GM21737 (cell line): ENCODE measurements around the gene TPRA1.
A peak's percentile ranks its signal among the peaks of the same experiment; 100 is the strongest.

Experiments
- ATAC-seq: cut with Tn5 transposase; IDR thresholded peaks from one replicate; pipeline ENCODE4 v1.9.1; 2021; ENCODE audit warnings: mild to moderate bottlenecking, moderate library complexity; ENCODE audit not compliant: unreplicated experiment

The TPRA1 gene

DNA sequence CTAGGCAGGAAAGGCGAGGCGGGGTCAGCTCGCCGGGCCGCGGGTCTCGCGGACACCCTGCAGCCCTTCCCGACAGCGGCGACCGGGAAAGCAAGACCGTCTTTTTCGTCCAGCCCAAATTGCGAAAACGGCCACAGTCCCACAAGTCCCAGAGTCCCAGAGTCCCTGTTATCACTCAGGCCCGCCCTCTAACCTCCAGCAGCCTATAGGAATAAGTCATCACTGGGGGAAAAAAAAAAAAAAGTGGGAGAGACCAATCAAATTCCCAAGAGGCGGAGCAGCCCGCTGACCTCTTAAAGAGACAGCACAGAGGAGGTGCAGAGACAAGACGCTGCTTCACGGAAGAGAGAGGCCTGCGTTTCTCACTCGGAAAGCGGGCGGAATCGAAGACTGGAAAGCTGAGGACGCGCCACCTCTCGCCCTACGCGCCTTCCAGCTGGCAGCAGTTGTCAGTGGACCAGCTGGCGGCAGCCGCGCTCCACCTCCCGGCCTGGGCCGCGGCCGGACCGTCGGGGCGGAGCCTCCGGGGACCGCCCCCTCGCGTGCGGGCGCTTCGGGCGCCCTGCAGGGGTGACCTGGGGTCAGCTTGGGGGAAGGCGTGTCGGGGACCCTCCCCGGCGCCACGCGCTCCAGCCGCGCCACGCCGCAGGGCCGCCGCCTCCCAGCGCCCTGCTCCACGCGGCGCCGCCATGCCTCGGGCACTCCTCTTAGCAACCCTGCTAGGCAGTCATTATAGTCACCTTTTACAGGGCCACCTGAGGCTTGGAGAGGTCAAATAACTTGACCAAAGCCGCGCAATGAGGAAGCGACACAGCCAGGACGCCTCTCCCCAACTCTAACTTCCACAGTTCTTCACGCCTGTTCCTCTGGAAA lies at the start of gene TPRA1:
TSS of gene TPRA1 (minus strand) at position 141 of the 873 bp plus-strand sequence. CDS start 10,587 bp downstream, outside the sequence.
- peak; percentile 61 for ATAC-seq

DNA sequence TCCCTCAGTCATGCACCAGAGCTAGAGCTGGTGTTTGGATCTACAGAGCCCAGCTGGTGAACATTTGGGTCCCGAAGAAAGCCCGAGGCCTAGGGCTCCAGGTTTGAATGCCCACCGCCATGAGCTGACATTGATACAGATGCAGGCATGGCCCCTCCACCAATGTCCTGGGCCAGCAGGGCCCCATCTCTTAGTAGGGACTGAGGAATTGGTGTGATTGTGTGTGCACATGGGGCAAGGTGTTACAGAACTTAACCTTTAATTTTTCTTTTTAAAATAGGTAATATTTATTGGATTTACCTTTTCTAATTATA lies 49.5 kb upstream of the TPRA1 start:
- no peak for ATAC-seq

DNA sequence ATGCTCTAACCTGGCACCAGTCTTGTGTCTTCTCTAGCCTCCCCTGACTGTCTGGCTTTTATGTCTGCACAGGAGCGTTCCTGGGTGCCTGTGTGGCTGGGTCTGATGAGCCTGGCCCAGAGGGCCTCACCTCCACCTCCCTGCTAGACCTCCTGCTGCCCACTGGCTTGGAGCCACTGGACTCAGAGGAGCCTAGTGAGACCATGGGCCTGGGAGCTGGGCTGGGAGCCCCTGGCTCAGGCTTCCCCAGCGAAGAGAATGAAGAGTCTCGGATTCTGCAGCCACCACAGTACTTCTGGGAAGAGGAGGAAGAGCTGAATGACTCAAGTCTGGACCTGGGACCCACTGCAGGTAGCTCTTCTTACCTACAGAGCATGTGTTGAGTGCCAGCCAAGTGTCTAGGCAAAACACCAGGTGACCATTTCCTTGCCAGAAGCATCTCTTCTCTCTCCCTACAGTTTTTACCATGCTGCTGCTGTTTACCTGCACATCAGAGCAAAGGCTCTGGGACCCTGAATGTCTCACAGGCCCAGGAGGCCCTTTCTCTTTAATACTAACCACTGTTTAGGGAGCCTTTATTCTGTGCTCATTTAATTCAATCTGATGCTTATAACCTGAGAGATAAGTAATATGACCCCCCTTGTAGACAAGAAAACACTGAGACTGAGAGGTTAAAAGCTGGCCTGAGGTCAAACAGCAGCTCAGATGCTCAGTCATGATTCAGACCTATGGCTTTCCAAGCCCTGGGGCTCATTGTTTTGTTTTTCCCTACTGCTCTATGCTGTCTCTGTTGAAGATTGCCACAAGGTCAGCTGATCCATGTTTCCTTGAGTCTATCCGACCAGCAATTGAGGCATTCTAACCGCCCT lies 48.9 kb upstream of the TPRA1 start:
- ATAC-seq, result no peak

DNA sequence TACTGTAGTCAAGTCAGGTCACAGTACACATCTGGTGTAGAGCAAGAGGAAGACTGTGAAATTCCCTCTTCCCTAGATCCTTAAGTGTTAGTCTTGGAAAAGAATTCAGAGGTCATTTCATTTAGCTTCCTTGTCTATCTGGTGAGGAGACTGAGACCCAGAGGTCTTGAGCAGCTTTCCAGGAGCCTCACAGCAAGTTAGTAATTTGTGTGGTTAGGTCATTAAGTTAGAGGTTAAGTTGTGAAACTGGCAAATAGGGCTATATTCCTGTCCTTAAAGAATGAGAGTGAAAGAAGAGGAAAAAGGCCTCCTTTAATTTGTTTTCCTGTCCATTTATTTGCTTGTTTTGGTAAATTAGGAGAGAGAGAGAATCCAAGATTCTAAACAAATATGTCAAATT lies 47.4 kb upstream of the TPRA1 start:
- no peak for ATAC-seq

DNA sequence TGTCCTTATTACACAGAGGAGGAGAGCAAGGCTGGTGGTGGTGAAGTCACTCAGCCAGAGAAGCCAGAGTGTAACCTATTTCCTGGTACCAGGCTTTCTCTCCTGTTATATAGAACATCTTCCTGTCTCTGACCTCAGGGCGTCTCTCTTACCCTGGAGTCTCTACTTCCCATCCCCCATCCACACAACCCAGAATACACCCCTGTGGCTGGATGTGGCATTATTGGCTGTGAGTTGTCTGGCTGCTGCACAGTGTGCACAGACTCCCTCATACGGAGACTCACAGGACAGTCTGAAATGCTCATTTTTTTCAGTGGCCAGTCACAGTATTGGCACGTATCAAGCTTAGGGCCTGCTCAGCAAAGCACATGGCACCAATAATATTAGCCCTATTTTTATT lies 47.0 kb upstream of the TPRA1 start:
- no peak for ATAC-seq

DNA sequence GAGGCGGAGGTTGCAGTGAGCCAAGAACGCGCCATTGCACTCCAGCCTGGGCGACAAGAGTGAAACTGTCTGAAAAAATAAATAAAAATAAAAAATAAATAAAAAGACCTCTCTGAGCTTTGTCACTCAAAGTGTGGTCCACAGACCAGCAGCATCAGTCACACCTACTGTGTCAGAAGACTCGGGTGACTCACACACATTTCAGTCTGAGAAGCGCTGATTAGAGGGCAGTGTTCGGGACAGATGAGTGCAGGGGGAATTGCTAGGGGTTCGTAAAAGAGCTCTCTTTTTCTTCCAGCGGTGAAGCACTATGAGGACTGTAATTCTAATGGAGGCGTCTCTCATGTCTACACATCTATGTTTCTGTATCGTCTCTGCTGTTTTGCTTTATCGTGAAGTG lies 44.1 kb upstream of the TPRA1 start:
- ATAC-seq, result no peak

DNA sequence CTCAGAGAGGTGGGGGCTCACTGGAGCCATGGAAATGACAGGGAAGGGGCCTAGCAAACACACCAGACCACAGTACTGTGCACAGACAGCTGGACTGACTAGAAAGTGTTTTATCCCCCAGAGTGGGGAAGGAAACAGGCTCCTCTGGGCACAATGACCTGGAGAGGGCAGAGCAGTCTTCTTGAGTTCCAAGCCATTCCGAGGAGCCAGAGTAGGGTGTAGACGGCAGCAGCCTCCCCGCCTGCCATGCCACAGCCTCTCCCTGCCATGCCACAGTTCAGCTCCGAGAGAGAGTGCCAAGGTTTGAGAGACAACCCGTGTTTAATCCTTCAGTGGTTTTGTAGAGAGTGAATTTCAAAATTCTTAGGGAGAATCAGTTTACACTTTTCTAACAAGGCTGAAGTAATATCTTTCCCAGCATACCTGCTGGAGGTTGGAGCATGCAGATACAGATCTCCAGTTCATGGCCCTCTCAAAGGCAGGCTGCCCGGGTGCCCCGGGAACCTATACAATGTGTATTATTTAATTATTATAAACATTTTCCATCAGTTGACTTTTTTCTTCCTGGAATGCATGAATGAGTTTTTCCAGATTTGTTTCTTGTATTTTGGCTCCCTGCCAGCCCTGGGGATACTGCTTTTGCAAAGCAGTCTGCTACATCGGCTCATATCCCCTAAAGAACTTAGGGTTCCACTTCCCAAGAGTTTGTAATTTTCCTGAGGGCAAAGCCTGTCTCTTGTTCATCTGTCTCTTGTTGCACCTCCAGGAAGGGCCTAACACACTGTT lies 41.7 kb upstream of the TPRA1 start:
- ATAC-seq, result no peak

DNA sequence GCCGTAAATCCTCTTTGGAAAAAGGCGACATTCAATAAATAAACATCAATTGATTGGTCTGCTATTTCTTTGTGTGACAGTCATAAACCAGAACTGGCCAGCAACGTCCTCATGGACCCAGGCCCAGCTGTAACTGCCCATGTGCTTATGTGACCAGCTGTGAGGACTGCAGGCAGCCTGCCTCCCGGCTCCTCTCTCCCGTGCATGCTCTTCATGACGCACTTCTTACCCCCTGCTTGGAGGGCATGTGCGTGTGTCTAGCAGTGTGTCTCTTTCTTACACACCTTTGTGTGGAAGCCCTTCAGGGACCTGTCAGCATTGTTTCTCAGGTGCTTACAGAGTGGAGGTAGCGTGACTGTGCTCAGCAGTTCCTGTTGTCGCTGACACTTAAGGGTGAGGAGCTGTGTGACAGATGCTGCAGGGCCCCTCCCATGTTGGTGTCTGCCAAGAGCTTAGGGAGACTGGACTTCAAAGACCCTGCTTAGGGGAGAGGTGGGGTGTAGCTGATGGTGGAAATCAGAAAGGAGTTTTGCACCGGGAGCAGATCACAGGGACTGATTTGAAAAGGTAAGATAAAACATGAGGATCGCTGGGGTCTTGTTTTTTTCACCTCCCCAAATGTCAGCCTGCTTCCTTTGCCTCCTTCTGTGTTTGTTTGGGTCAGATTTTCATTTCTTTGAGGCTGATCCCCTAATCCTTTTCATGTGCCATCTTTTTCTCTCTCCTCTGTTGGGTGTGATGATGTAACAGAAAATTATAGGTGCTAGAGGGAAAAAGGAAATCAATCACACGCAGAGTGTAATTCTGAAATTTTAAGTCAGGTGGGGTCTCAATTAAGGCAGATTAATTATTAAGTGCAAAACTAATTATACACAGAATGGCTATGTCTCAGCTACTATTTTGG lies 40.5 kb upstream of the TPRA1 start:
- no peak for ATAC-seq

DNA sequence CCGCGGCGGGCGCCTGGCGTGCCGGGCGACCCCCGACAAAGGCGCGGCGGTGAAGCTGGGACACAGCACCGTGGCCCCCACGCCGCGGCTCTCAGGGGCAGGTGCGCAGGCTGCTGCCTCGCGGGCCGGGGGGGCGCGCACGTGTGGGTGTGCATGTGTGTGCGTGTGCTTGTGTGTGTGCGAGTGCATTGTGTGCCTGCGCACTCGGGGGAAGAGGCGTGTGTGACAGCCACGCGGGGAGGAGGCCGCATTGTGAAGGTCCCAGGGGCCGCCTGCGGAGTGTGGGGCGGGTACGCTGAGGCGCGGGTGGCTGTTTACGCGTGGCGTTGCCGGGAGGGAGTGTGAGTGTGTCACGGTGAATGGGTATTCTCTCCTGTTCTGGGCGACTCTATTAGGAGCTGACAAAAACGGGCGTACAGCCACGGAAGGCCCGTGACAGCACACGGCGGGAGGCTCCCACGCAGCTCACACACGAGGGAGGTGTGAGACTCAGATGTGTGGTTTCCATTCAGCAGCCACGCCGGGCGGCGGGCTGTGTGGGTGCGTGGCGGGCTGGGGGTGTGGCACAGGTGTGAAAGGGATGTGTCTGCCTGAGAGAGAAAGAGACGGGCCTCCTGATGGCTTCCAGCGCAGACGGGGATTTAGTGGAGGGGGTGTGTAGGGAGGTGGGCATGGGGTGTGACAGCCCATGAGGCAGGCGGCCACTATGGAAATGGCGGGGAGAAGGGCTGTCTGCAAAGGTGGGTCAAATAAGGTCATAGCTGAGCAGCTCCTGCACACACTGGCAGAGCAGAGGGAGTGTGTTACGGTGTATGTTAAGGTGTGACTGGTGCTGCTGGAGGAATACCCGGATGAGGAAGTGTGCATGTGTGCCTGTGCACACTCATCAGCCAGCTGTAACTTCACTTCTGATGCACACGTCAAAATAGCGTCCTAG lies 39.2 kb upstream of the TPRA1 start:
- ATAC-seq, result no peak

DNA sequence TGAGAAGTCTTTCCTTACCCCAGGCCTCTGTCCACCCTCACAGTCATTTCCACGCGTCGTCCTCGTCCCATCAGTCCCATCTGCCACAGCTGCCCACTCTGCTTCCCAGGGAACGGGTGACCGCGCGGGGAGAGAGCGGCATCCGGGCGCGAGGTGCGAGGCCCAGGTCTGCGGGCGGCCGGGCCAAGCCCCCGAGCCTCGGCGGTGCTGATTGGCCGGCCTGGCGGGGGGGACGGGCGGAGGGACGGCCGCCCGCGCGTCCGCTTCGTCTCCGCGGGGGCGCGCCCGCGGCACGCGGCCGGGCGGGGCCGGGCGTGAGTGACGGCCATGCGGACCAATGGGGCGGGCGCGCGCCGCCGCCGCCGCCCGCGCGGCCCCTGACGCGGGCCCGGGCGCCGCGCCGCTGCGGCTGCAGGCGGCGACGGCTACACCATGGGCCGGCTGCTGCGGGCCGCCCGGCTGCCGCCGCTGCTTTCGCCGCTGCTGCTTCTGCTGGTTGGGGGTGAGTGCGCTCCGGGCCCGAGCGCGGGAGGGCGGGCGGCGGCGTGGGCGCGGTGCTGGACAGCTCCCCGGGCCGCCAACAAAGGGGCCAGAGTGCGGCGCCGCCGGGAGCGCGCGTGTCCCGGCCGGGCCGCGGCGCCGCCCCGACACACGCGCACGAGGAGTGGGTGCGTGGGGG lies 38.4 kb upstream of the TPRA1 start, which contains the start of gene PODXL2:
TSS of gene PODXL2 (plus strand) at position 398 of the 679 bp plus-strand sequence. CDS start at position 433, 35 bp downstream.
- ATAC-seq, result no peak

DNA sequence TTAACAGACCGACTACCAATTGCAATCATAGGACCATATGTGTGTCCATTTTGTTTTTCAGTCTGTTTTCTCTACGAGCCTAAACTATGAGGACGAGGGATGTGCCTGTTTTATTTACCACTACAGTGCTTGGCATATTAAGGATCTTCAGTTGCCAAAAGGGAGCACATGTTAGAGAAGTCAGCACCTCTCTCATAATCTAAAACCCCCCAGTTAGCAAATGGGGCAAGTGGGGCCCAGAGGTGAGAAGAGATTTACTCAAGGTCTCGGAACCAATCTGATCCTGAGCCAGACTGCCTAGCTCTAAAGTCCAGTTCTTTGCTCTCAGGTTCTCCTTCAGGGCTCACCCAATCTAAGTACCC lies 37.9 kb upstream of the TPRA1 start:
- no peak for ATAC-seq

DNA sequence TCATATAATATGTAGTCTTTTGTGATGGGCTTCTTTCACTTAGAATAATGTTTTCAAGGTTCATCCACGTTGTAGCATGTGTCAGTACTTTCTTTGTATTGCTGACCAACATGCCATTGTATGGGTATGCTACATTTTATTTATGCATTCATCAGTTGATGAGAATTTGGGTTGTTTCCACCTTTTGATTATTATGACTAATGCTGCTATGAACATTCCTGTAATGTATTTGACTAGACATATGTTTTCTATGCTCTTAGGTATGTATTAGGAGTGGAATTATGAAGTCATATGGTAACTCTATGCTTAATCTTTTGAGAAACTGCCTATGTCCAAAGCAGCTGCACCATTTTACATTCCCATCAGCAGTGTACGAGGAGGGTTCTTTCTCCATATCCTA lies 35.3 kb upstream of the TPRA1 start:
- no peak for ATAC-seq

DNA sequence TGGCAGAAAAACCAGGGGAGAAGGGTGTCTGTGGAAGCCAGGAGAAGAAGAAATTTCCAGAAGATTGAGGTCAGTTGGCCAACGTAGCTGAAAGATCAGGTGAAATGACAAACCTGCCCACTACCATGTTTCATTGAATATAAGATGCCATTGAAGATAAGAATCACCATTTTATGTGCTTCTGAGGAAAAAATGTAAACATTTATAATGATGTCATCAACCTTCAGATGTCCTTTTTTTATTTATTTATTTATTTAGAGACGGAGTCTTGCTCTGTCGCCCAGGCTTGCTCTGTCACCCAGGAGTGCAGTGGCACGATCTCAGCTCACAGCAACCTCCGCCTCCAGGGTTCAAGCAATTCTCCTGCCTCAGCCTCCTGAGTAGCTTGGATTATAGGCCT lies 33.5 kb upstream of the TPRA1 start:
- no peak for ATAC-seq

DNA sequence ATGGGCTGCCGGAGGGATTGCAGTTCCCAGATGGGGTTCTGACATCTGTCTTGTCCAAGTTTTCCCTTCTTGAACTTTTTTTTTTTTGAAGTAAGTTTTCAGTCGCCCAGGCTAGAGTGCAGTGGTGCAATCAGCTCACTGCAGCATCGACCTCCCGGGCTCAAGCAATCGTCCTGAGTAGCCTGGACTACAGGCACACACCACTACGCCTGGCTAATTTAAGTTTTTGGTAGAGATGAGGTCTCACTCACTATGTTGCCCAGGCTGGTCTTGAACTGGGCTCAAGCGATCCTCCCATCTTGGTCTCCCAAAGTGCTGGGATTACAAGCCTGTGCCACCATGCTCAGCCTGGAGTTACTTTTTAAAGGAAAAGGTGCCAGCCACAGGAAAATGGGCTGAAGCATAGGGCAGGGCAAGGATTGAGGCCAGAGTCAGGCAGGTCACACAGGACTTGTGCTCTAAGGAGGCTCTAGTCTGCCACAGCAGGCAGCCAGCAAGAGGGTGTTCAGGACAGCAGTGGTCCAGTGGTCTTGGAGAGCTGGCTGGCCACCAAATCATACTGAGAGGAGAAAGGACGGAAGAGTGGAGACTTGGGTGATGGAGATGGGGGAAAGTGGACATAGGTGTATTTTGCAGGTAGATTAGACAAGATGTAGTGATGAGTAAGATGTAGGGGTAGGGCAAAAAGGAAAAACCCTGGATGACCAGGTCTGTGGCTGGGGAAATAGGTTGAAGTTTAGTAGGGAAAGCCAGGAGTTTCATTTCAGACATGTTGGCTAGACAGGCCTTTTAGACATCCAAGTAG lies 32.4 kb upstream of the TPRA1 start:
- ATAC-seq, result no peak

DNA sequence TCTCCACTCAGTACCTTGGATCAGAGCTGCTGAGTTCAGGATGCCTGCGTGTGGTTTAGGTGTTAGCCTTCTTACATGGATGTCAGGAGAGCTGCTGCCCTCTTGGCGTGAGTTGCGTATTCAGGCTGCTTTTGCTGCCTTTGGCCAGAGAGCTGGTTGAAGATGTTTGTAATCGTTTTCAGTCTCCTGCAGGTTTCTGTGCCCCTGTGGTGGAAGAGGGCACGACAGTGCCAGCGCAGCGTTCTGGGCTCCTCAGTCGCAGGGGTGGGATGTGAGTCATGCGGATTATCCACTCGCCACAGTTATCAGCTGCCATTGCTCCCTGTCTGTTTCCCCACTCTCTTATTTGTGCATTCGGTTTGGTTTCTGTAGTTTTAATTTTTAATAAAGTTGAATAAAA lies 31.5 kb upstream of the TPRA1 start:
- no peak for ATAC-seq

DNA sequence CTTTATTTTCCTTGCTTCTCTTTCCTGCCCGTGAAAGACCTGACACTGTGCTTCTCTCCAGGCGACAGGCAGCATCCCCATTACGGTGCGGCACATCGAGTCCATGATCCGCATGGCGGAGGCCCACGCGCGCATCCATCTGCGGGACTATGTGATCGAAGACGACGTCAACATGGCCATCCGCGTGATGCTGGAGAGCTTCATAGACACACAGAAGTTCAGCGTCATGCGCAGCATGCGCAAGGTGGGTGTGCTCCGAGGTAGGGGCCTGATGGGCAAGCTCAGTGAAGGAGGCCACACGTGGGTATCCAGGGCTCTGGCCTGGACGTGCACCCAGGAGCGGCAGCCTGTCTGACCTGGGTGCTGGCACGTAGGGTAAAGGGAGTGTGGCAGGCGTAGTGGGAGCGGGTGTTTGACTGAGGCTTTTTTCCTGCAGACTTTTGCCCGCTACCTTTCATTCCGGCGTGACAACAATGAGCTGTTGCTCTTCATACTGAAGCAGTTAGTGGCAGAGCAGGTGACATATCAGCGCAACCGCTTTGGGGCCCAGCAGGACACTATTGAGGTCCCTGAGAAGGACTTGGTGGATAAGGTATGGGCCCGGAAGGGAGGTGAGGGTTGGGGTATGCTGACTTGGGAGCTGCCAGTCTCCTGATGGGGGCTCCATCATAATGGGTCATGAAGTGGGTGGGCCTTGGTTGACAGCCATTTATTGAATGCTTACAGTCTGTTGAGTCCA lies 30.3 kb upstream of the TPRA1 start:
- ATAC-seq, result no peak

DNA sequence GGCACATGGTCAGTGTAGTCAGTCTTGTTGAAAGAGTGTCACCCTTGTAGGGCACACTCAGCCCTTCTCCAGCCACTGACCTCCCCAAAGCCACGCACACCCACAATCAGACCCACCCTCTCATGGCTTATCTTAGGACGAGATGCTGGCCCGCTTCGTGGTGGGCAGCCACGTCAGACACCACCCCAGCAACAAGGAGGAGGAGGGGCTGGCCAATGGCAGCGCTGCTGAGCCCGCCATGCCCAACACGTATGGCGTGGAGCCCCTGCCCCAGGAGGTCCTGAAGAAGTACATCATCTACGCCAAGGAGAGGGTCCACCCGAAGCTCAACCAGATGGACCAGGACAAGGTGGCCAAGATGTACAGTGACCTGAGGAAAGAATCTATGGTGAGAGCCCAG lies 28.4 kb upstream of the TPRA1 start:
- ATAC-seq, result no peak
